IMR-90 (cell line): ENCODE measurements around the gene MCM8. TPM values are rescaled to one million over a fixed set of nuclear protein-coding genes. Genes with fewer than 3 reads are reported as not detected.

Experiments
- ATAC-seq: fragments of 200-7000 bp; cut with Tn5 transposase; 2 replicates; pipeline ENCODE4 v1.9.1; 2020; ENCODE audit warnings: low read depth, mild to moderate bottlenecking, moderate library complexity
- BruUV-seq: library from RNA; stranded (reverse); fragments of 400-500 nt; replicated peaks from 2 replicates; lab custom pipeline; 2021; lab: Mats Ljungman, UMichigan
- CTCF ChIA-PET: fragments of 300-600 bp; formaldehyde crosslinking; extraction: SDS; loops from one replicate; lab custom pipeline; 2021; ENCODE audit warnings: antibody characterized with exemption; lab: Yijun Ruan, JAX
- POLR2A ChIA-PET: fragments of 300-600 bp; sonication (Branson Sonifier 250); formaldehyde crosslinking; loops from one replicate; lab custom pipeline; 2022; ENCODE audit warnings: antibody characterized with exemption; ENCODE audit not compliant: unreplicated experiment; lab: Charles Lee
- DNase-seq: peaks from one replicate; pipeline ENCODE4 v3.0.0; 2013
- H2AFZ ChIP-seq: replicated peaks from 2 replicates; pipeline ENCODE3; 2013; ENCODE audit warnings: low read length, mild to moderate bottlenecking; ENCODE audit not compliant: poor library complexity
- H2AK5ac ChIP-seq: 2 replicates; pipeline ENCODE4 v1.6.1; 2013; ENCODE audit warnings: low read depth, low read length, inconsistent platforms
- H2AK9ac ChIP-seq: replicated peaks from 2 replicates; pipeline ENCODE3; 2013; ENCODE audit warnings: mild to moderate bottlenecking, low read depth, low read length, moderate library complexity; ENCODE audit not compliant: poor library complexity
- H2BK120ac ChIP-seq: 2 replicates; pipeline ENCODE4 v1.6.1; 2013; ENCODE audit warnings: low read depth, low read length, inconsistent platforms
- H2BK15ac ChIP-seq: 3 replicates; pipeline ENCODE4 v1.6.1; 2013; ENCODE audit warnings: low read depth, low read length, inconsistent platforms
- H2BK20ac ChIP-seq: 2 replicates; pipeline ENCODE4 v1.6.1; 2013; ENCODE audit warnings: low read depth, mild to moderate bottlenecking, inconsistent platforms, low read length, moderate library complexity
- H2BK5ac ChIP-seq: 2 replicates; pipeline ENCODE4 v1.6.1; 2013; ENCODE audit warnings: mild to moderate bottlenecking, low read depth, low read length, inconsistent platforms; ENCODE audit not compliant: poor library complexity, severe bottlenecking
- H3K14ac ChIP-seq: replicated peaks from 2 replicates; pipeline ENCODE4 v1.6.1; 2013; ENCODE audit warnings: low read depth, low read length, inconsistent platforms
- H3K18ac ChIP-seq: 2 replicates; pipeline ENCODE4 v1.6.1; 2013; ENCODE audit warnings: low read depth, low read length, control low read depth
- H3K23ac ChIP-seq: 2 replicates; pipeline ENCODE4 v1.6.1; 2013; ENCODE audit warnings: low read depth, low read length, inconsistent platforms
- H3K27ac ChIP-seq: 2 replicates; pipeline ENCODE4 v1.5.1; 2013; ENCODE audit warnings: mild to moderate bottlenecking, control low read depth, low read length; ENCODE audit not compliant: insufficient read depth
- H3K27me3 ChIP-seq: 2 replicates; pipeline ENCODE4 v1.6.1; 2013; ENCODE audit warnings: low read length; ENCODE audit not compliant: control insufficient read depth, insufficient read depth
- H3K36me3 ChIP-seq: 2 replicates; pipeline ENCODE4 v1.6.1; 2013; ENCODE audit warnings: low read length, mixed read lengths; ENCODE audit not compliant: control insufficient read depth, insufficient read depth
- H3K4ac ChIP-seq: 2 replicates; pipeline ENCODE4 v1.6.1; 2013; ENCODE audit warnings: low read depth, low read length, inconsistent platforms
- H3K4me1 ChIP-seq: 2 replicates; pipeline ENCODE4 v1.6.1; 2013; ENCODE audit warnings: low read length, mixed read lengths; ENCODE audit not compliant: control insufficient read depth, insufficient read depth
- H3K4me2 ChIP-seq: 2 replicates; pipeline ENCODE4 v1.6.1; 2013; ENCODE audit warnings: low read depth, mild to moderate bottlenecking, control low read depth, low read length, moderate library complexity
- H3K4me3 ChIP-seq: 2 replicates; pipeline ENCODE4 v1.5.1; 2013; ENCODE audit warnings: low read depth, mild to moderate bottlenecking, control low read depth, low read length, moderate library complexity; ENCODE audit not compliant: insufficient read depth
- H3K56ac ChIP-seq: 2 replicates; pipeline ENCODE4 v1.6.1; 2013; ENCODE audit warnings: low read length, inconsistent platforms; ENCODE audit not compliant: insufficient read depth; ENCODE audit errors: extremely low read depth
- H3K79me1 ChIP-seq, 2 experiments: 2 replicates each; pipeline ENCODE4 v1.6.1; 2013; ENCODE audit warnings: low read length in 2 of 2, inconsistent platforms in 1 of 2, low read depth in 1 of 2
- H3K9ac ChIP-seq: 2 replicates; pipeline ENCODE4 v1.6.1; 2013; ENCODE audit warnings: low read depth, low read length, control low read depth
- H3K9me1 ChIP-seq: 2 replicates; pipeline ENCODE4 v1.6.1; 2013; ENCODE audit warnings: low read length, inconsistent platforms; ENCODE audit not compliant: insufficient read depth
- H3K9me3 ChIP-seq: 2 replicates; pipeline ENCODE4 v1.6.1; 2013; ENCODE audit warnings: low read length; ENCODE audit not compliant: control insufficient read depth, insufficient read depth
- H4K20me1 ChIP-seq: 2 replicates; pipeline ENCODE4 v1.6.1; 2013; ENCODE audit warnings: low read length, inconsistent platforms; ENCODE audit not compliant: insufficient read depth
- H4K5ac ChIP-seq: 2 replicates; pipeline ENCODE4 v1.6.1; 2013; ENCODE audit warnings: mild to moderate bottlenecking, low read depth, low read length, control low read depth
- H4K8ac ChIP-seq, 2 experiments: 2 replicates each; pipeline ENCODE4 v1.6.1; 2013; ENCODE audit warnings: low read depth in 2 of 2, low read length in 2 of 2, control low read depth in 1 of 2, inconsistent platforms in 1 of 2
- H4K91ac ChIP-seq: 2 replicates; pipeline ENCODE4 v1.6.1; 2013; ENCODE audit warnings: low read depth, low read length, inconsistent platforms; ENCODE audit not compliant: insufficient read depth
- CEBPB ChIP-seq: IDR thresholded peaks from 2 replicates; pipeline ENCODE4 v1.6.1; 2012; ENCODE audit warnings: low read depth, low read length, improper control_type of control experiment
- SMC3 ChIP-seq: fragments of 150-350 bp; IDR thresholded peaks from 2 replicates; pipeline ENCODE4 v1.6.1; 2016; ENCODE audit warnings: low read depth, mild to moderate bottlenecking, antibody characterized with exemption, low read length, moderate library complexity
- WGBS, 2 experiments: methylation state at CpG; one replicate each; pipeline versions ENCODE4 v1.1.5 to v1.1.7; 2013; ENCODE audit warnings: missing lambda C conversion rate in 2 of 2; ENCODE audit not compliant: insufficient read length in 1 of 2; ENCODE audit errors: extremely low coverage in 2 of 2; 5-methylcytosine and 5-hydroxymethylcytosine counted together
- dilution Hi-C: fragments of 300-500 bp; cut with HindIII; formaldehyde crosslinking; loops from one replicate; pipeline ENCODE4 v1.14.3; 2018; ENCODE audit warnings: low sequenced_read_pairs; ENCODE audit not compliant: unreplicated experiment
- in situ Hi-C: fragments of 300-500 bp; cut with MboI; formaldehyde crosslinking; loops from 3 replicates; pipeline ENCODE4 v1.14.3; 2019; ENCODE audit warnings: low sequenced_read_pairs, inconsistent platforms, mixed read lengths
- intact Hi-C: fragments of 100-400 bp; cut with micrococcal nuclease; formaldehyde crosslinking; loops from 2 replicates; pipeline ENCODE4 v1.10.0; 2022
- polyA plus RNA-seq, 3 experiments: library from polyadenylated mRNA; depleted of rRNA; stranded (reverse); fragments of >200 nt; gene quantifications; 2 replicates each; pipeline ENCODE4 v1.2.3, GENCODE V29; 2012; ENCODE audit warnings: low replicate concordance in 1 of 3
- total RNA-seq: library from RNA; depleted of rRNA; stranded (reverse); fragments of >200 nt; gene quantifications from 2 replicates; pipeline ENCODE4 v1.2.3, GENCODE V29; 2012

MCM8 gene
- total and polyA plus RNA-seq, 2 of the 4 experiments (the other 2 are of a cell fraction), result 4.2 to 11.5 TPM

DNA sequence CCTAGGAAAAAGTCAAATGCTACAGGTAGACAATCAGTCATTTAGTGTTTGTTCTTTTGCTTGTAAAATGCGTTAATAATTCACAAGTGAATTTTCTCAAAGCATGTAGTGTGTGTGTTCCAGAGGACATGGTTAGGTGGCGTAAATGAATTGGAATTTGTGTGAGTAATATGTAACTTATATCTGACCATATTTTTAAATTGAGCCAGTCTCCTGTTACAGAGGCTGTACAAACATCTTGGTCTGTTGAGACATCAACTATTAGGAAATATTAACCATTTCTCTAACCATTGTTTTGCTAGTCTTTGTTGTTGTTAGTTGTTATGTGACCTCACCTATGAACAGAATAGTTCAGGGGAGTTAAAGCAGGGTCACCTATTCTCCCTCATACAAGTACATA, 22.7 kb downstream of the MCM8 start:
- Histone ChIP-seq H3K4me3 (no peak overlapping the region), H3K27me3 (no peaks in the 10 kb centered on the region), H3K36me3 (no peaks in the 10 kb centered on the region; the same call in 1 of the 2 replicates), H4K5ac (no peak overlapping the region), H3K4me2 (peak overlapping the region; percentile 46; the same call in 1 of the 2 replicates), H3K23ac (no peak overlapping the region), H3K9ac (no peak overlapping the region), H3K56ac (no peak overlapping the region), H2AK5ac (no peak overlapping the region), H3K9me3 (no peaks in the 10 kb centered on the region), H2BK120ac (no peak overlapping the region), H2BK5ac (peak overlapping the region; percentile 29), H3K27ac (peak overlapping the region; percentile 60; the same call in 1 of the 2 replicates), H3K79me1 (no peaks in the 10 kb centered on the region), H4K8ac (no peak overlapping the region), H3K18ac (no peak overlapping the region; the same call in 1 of the 2 replicates), H4K91ac (no peak overlapping the region), H2BK15ac (no peak overlapping the region), H2BK20ac (no peak overlapping the region), H3K4me1 (peaks cover 2% of the 10 kb centered on the region; the same call in 1 of the 2 replicates), H4K20me1 (no peaks in the 10 kb centered on the region), H3K4ac (no peak overlapping the region), H2AK9ac (no peak overlapping the region), H3K14ac (no peak overlapping the region), H2AFZ (no peak overlapping the region), H3K9me1 (no peaks in the 10 kb centered on the region; the same call in 1 of the 2 replicates)
- in situ Hi-C loops (loop anchor here (25.0 kb wide), 1 partner anchor 436 kb away; no protein-coding TSS in a partner anchor), intact Hi-C loops (no loop called here), dilution Hi-C loops (no loop called here)
- CTCF ChIA-PET, result interaction anchor here (0.6 kb wide), 1 partner anchor 177 kb away, joined by 4 read pairs; no protein-coding TSS in a partner anchor
- WGBS, 2 experiments, result no CpG with 5 or more reads among the region's 2 CpGs
- BruUV-seq, result no TSS peak
- POLR2A ChIA-PET, result no interaction called here
- DNase-seq, result peak; percentile 68
- TF ChIP-seq SMC3, result no peak
- TF ChIP-seq CEBPB, result peak; percentile 47; the same call in 1 of the 2 replicates
- ATAC-seq, result peak; percentile 84
